ENCODE measurements around the gene PGRMC2.

Gene PGRMC2

DNA sequence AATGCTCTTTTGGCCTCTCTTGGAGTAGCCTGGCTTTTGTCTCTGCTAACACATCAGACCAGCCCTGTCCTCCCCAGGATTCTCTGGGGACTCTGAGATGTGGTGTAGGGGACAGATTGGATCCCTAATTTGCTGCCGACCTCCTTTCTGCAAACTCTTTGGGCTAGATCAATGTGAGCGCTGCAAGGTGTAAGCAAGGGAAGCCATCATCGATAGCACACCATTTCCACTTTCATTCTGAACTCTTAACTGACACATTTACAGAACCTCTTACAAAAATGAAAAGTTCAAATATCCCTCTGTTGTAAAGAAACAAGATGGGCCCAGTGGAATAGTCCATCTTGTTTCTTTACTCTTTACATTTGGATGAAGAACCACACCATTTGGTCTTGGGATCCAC lies 46.6 kb downstream of the PGRMC2 start:
- Histone ChIP-seq H3K36me3 (ENCODE audit: insufficient read depth) (no peaks in the 10 kb centered on the region), H3K27ac (no peak overlapping the region), H3K4me1 (ENCODE audit: low read depth, poor library complexity, severe bottlenecking) (no peaks in the 10 kb centered on the region), H3K4me3 (IDR thresholded peaks at IDR 0.05; ENCODE audit: insufficient read depth, low read depth, low read length) (no peak overlapping the region), H4K20me1 (ENCODE audit: insufficient read depth) (no peaks in the 10 kb centered on the region), H2AFZ (ENCODE audit: low read depth) (no peak overlapping the region), H3K9ac (no peak overlapping the region), H3K4me2 (no peak overlapping the region), H3K79me2 (ENCODE audit: insufficient read depth, low read depth) (no peaks in the 10 kb centered on the region), H3K27me3 (ENCODE audit: insufficient read depth, low read depth) (no peaks in the 10 kb centered on the region)
- TF ChIP-seq, protein P1, sequence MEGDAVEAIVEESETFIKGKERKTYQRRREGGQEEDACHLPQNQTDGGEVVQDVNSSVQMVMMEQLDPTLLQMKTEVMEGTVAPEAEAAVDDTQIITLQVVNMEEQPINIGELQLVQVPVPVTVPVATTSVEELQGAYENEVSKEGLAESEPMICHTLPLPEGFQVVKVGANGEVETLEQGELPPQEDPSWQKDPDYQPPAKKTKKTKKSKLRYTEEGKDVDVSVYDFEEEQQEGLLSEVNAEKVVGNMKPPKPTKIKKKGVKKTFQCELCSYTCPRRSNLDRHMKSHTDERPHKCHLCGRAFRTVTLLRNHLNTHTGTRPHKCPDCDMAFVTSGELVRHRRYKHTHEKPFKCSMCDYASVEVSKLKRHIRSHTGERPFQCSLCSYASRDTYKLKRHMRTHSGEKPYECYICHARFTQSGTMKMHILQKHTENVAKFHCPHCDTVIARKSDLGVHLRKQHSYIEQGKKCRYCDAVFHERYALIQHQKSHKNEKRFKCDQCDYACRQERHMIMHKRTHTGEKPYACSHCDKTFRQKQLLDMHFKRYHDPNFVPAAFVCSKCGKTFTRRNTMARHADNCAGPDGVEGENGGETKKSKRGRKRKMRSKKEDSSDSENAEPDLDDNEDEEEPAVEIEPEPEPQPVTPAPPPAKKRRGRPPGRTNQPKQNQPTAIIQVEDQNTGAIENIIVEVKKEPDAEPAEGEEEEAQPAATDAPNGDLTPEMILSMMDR (conservative IDR thresholded peaks at IDR 0.05; ENCODE audit: low read depth, low read length): no peak

DNA sequence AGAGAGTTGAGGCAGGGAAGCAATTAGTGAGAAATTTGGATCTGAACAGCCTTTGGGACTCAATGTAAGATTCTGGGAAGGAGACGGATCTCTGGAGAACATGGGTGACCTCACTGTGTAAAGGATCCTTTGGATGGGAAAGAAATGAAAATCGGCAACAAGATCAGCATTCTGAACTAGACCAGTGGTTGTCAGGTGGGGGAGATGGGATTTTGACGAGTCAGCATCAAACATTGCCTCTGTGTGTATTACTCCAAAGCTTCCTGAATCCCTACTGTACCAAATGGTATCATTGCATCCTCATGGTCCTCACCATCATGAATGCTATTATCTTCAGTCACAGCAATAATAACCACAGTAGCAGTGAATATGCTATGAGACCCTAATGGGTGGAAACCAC lies 52.8 kb downstream of the PGRMC2 start:
- Histone ChIP-seq H3K4me3 (IDR thresholded peaks at IDR 0.05; ENCODE audit: insufficient read depth, low read depth, low read length) (no peak overlapping the region), H3K4me2 (no peak overlapping the region), H3K9ac (no peak overlapping the region), H4K20me1 (ENCODE audit: insufficient read depth) (no peaks in the 10 kb centered on the region), H3K4me1 (ENCODE audit: low read depth, poor library complexity, severe bottlenecking) (no peaks in the 10 kb centered on the region), H3K79me2 (ENCODE audit: insufficient read depth, low read depth) (no peaks in the 10 kb centered on the region), H2AFZ (ENCODE audit: low read depth) (no peak overlapping the region), H3K27me3 (ENCODE audit: insufficient read depth, low read depth) (no peaks in the 10 kb centered on the region), H3K27ac (no peak overlapping the region), H3K36me3 (ENCODE audit: insufficient read depth) (no peaks in the 10 kb centered on the region)
- TF ChIP-seq, protein P1 (conservative IDR thresholded peaks at IDR 0.05; ENCODE audit: low read depth, low read length): no peak

DNA sequence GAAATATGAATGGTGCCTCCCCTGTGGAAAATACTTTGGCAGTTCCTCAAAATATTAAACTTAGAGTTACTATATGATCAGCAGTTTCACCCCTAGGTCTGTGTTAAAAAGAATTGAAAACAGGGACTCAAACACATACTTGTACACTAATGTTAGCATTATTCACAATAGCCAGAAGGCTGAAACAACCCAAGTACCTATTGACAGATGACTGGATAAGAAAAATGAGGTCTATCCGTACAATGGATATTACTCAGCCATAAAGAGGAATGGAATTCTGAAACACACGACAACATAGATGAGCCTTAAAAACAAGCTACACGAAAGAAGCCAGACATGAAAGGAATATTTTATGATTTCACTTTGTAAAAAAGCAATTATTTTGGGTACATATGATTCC lies 54.9 kb downstream of the PGRMC2 start:
- Histone ChIP-seq H4K20me1 (ENCODE audit: insufficient read depth) (no peaks in the 10 kb centered on the region), H3K4me1 (ENCODE audit: low read depth, poor library complexity, severe bottlenecking) (no peaks in the 10 kb centered on the region), H2AFZ (ENCODE audit: low read depth) (no peak overlapping the region), H3K4me3 (IDR thresholded peaks at IDR 0.05; ENCODE audit: insufficient read depth, low read depth, low read length) (no peak overlapping the region), H3K9ac (no peak overlapping the region), H3K27me3 (ENCODE audit: insufficient read depth, low read depth) (no peaks in the 10 kb centered on the region), H3K4me2 (no peak overlapping the region), H3K27ac (no peak overlapping the region), H3K79me2 (ENCODE audit: insufficient read depth, low read depth) (no peaks in the 10 kb centered on the region), H3K36me3 (ENCODE audit: insufficient read depth) (no peaks in the 10 kb centered on the region)
- TF ChIP-seq, protein P1 (conservative IDR thresholded peaks at IDR 0.05; ENCODE audit: low read depth, low read length): no peak

DNA sequence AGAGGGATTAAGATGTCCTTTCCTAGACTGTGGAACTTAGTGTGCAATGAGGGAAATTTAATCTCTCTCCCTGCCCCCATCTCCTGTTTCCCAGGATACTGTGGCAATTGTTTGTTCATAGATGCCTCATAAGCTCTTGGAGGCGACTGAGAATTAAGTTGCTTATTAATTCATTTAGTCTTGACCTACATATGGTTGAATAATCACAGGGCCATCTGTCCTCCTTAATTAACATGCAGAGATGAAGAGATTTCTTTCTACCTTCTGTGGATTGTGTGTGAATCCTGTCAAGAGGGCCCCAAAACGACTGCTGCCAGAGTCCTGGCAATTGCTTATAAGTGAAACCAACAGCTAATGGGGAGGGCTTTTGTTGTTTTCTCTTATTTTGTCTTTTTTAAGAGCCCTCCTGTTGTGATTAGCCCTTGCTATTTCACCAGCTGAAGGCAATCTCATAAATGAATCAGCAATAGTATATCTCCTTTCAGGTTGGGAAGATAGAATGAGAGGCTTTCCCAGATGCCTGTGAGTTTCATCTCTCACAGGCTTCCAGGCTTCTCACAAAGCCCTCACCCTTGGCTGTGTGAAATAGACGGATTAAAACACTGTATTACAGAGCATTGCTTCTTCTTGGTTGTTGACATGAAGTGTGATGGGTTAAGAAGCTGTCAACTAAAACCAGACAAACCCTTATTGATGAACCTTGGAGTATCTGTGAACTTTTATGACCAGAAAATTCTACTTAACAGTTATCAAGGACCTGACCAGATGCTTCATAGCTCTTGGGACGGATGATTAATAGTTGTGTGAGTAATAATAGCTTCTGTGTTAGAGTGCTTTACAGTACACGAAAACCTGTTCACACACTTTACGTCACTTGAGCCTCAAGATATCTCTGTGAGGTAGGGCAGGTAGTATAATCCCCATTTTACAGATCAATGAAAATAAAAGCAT lies 58.5 kb downstream of the PGRMC2 start:
- Histone ChIP-seq H3K4me3 (IDR thresholded peaks at IDR 0.05; ENCODE audit: insufficient read depth, low read depth, low read length) (no peak overlapping the region), H3K9ac (no peak overlapping the region), H4K20me1 (ENCODE audit: insufficient read depth) (no peaks in the 10 kb centered on the region), H3K27ac (no peak overlapping the region), H3K36me3 (ENCODE audit: insufficient read depth) (no peaks in the 10 kb centered on the region), H3K4me2 (no peak overlapping the region), H2AFZ (ENCODE audit: low read depth) (no peak overlapping the region), H3K4me1 (ENCODE audit: low read depth, poor library complexity, severe bottlenecking) (no peaks in the 10 kb centered on the region), H3K27me3 (ENCODE audit: insufficient read depth, low read depth) (no peaks in the 10 kb centered on the region), H3K79me2 (ENCODE audit: insufficient read depth, low read depth) (no peaks in the 10 kb centered on the region)
- TF ChIP-seq, protein P1 (conservative IDR thresholded peaks at IDR 0.05; ENCODE audit: low read depth, low read length): no peak

All from KMS-11 (cell line).